HepG2 (cell line): ENCODE measurements around the gene CDSN. TPM values are rescaled to one million over a fixed set of nuclear protein-coding genes. Genes with fewer than 3 reads are reported as not detected.

Source experiments
- ATAC-seq: fragments of 200-7000 bp; cut with Tn5 transposase; 3 replicates; pipeline ENCODE4 v1.9.1; 2020; ENCODE audit warnings: mild to moderate bottlenecking, moderate library complexity
- BruUV-seq: library from RNA; stranded (reverse); fragments of 400-500 nt; replicated peaks from 2 replicates; lab custom pipeline; 2021; lab: Mats Ljungman, UMichigan
- CTCF ChIA-PET: fragments of 300-600 bp; formaldehyde crosslinking; extraction: SDS; loops from one replicate; lab custom pipeline; 2021; ENCODE audit warnings: low total read pairs, inconsistent platforms, low intra/inter-chr PET ratio; lab: Yijun Ruan, JAX
- POLR2A ChIA-PET: fragments of 350-600 bp; sonication (Branson Sonifier 250); formaldehyde crosslinking; loops from one replicate; lab custom pipeline; 2020; ENCODE audit warnings: antibody characterized with exemption, inconsistent platforms; lab: Yijun Ruan, JAX
- DNase-seq: peaks from one replicate; pipeline ENCODE4 v3.0.0-alpha.2; 2015; ENCODE audit warnings: low spot score
- FAIRE-seq: peaks from 3 replicates; lab custom pipeline; 2011; peaks lifted over from hg19 to GRCh38; lab: Jason Lieb, UNC
- H2AFZ ChIP-seq: one replicate; pipeline ENCODE4 v1.6.1; 2011; ENCODE audit warnings: low read length, inconsistent platforms
- H3K27ac ChIP-seq: fragments of 300-600 bp; 3 replicates; pipeline ENCODE4 v1.8.0; 2011; ENCODE audit warnings: mixed run types, mild to moderate bottlenecking, mixed read lengths, low read length, inconsistent platforms; ENCODE audit not compliant: insufficient read depth; ENCODE audit errors: extremely low read length
- H3K27me3 ChIP-seq, 2 experiments: fragments of 200-600 bp in 1 of 2; 2 replicates in 1 of 2; 3 replicates in 1 of 2; pipeline versions ENCODE4 v1.6.0 to v1.8.0; 2011; ENCODE audit warnings: low read length in 2 of 2, mild to moderate bottlenecking in 2 of 2, moderate library complexity in 2 of 2, inconsistent platforms in 1 of 2; ENCODE audit not compliant: insufficient read depth in 2 of 2, control insufficient read depth in 1 of 2
- H3K36me3 ChIP-seq, 2 experiments: fragments of 200-600 bp in 1 of 2; replicated peaks in 1 of 2; 2 replicates in 1 of 2; 3 replicates in 1 of 2; pipeline versions ENCODE4 v1.5.1 to v1.8.0; 2011; ENCODE audit warnings: low read length in 2 of 2, inconsistent platforms in 1 of 2; ENCODE audit not compliant: insufficient read depth in 2 of 2, control insufficient read depth in 1 of 2
- H3K4me1 ChIP-seq: 2 replicates; pipeline ENCODE4 v1.5.1; 2012; ENCODE audit warnings: low read length, inconsistent platforms; ENCODE audit not compliant: insufficient read depth
- H3K4me2 ChIP-seq: 2 replicates; pipeline ENCODE4 v1.6.0; 2011; ENCODE audit warnings: low read depth, low read length, inconsistent platforms
- H3K4me3 ChIP-seq, 3 experiments: fragments of 200-600 bp in 1 of 3; sonication (generic), shearing (Covaris generic) in 1 of 3; replicated peaks in 1 of 3; 2 replicates each; pipeline ENCODE4 v1.5.1; 2011 to 2016; ENCODE audit warnings: low read length in 3 of 3, inconsistent platforms in 2 of 3, low read depth in 2 of 3, mild to moderate bottlenecking in 2 of 3, control low read depth in 1 of 3, mixed read lengths in 1 of 3; ENCODE audit not compliant: insufficient read depth in 1 of 3
- H3K79me2 ChIP-seq: one replicate; pipeline ENCODE4 v1.6.1; 2011; ENCODE audit warnings: low read length, inconsistent platforms; ENCODE audit not compliant: insufficient read depth
- H3K9ac ChIP-seq: 2 replicates; pipeline ENCODE4 v1.6.0; 2011; ENCODE audit warnings: mild to moderate bottlenecking, low read depth, low read length, inconsistent platforms; ENCODE audit not compliant: insufficient read depth
- H3K9me3 ChIP-seq: 2 replicates; pipeline ENCODE4 v1.5.1; 2012; ENCODE audit warnings: mild to moderate bottlenecking, low read length
- H4K20me1 ChIP-seq: 2 replicates; pipeline ENCODE4 v1.6.0; 2011; ENCODE audit warnings: inconsistent platforms, mild to moderate bottlenecking, low read length, moderate library complexity; ENCODE audit not compliant: insufficient read depth
- ATF3 ChIP-seq: sonication (generic); formaldehyde crosslinking; IDR thresholded peaks from 2 replicates; pipeline ENCODE4 v1.4.0; 2020; ENCODE audit warnings: missing genetic modification reagents
- CEBPB ChIP-seq: IDR thresholded peaks from 2 replicates; pipeline ENCODE4 v1.6.1; 2011; ENCODE audit warnings: low read depth, low read length, improper control_type of control experiment, borderline replicate concordance
- GRHL1 ChIP-seq: sonication (generic); formaldehyde crosslinking; conservative IDR thresholded peaks from 2 replicates; pipeline ENCODE4 v1.8.0; 2022; ENCODE audit warnings: missing genetic modification reagents
- IKZF4 ChIP-seq: sonication (generic); formaldehyde crosslinking; IDR thresholded peaks from 2 replicates; pipeline ENCODE4 v1.5.1; 2020; ENCODE audit warnings: borderline replicate concordance, mild to moderate bottlenecking, low read depth, missing genetic modification reagents; ENCODE audit errors: not compliant biosample characterization
- MTA1 ChIP-seq: sonication (generic); formaldehyde crosslinking; IDR thresholded peaks from 2 replicates; pipeline ENCODE4 v1.4.0; 2020; ENCODE audit warnings: missing genetic modification reagents, mild to moderate bottlenecking, borderline replicate concordance
- PHF21A ChIP-seq: sonication (generic); formaldehyde crosslinking; IDR thresholded peaks from 2 replicates; pipeline ENCODE4 v1.5.0; 2020; ENCODE audit warnings: mild to moderate bottlenecking, missing genetic modification reagents
- SSRP1 ChIP-seq: IDR thresholded peaks from 2 replicates; pipeline ENCODE4 v1.6.1; 2016; ENCODE audit warnings: control low read depth
- WGBS: methylation state at CpG from one replicate; pipeline ENCODE4 v1.1.6; 2017; ENCODE audit warnings: low lambda C conversion rate; 5-methylcytosine and 5-hydroxymethylcytosine counted together
- in situ Hi-C: cut with HindIII; loops from 2 replicates; pipeline ENCODE4 v1.10.0; 2017; ENCODE audit warnings: low pct_unique_long_range_greater_than_20kb; ENCODE audit not compliant: extremely low pct_ligation_motif_present
- intact Hi-C: fragments of 100-400 bp; cut with micrococcal nuclease; formaldehyde crosslinking; loops from one replicate; pipeline ENCODE4 v1.10.0; 2022; ENCODE audit not compliant: unreplicated experiment
- polyA plus RNA-seq, 8 experiments: library from polyadenylated mRNA; depleted of rRNA in 3 of 8; stranded (reverse) in 7 of 8; unstranded in 1 of 8; fragments of >200 nt; fragmentation: Illumina TruSeq in 4 of 8; extraction: Trizol in 4 of 8; gene quantifications; 2 replicates each; pipeline versions ENCODE4 v1.2.1 to v1.2.3, GENCODE V29; 2011 to 2016; ENCODE audit warnings: low read depth in 4 of 8, missing spikeins in 1 of 8, mixed read lengths in 1 of 8; ENCODE audit not compliant: insufficient read depth in 1 of 8
- total RNA-seq, 5 experiments: library from RNA; depleted of rRNA; stranded (reverse); fragments of >200 nt; fragmentation: Illumina TruSeq; extraction: Trizol; gene quantifications; 2 replicates each; pipeline ENCODE4 v1.2.3, GENCODE V29; 2016; ENCODE audit warnings: low read depth in 1 of 5

Gene CDSN
- total and polyA plus RNA-seq, 2 of the 13 experiments (the other 11 are each of a cell fraction or from before 2014, with no cell fraction given) = not detected

- intact Hi-C loops = no loop called here
- Histone ChIP-seq H3K9me3 (no peaks in the 10 kb centered on the region), H3K36me3 (peaks cover 4 to 24% of the 10 kb centered on the region in 2 experiments; a peak in 4 of 5 replicates), H3K4me3 (no peak overlapping the region), H3K4me1 (no peaks in the 10 kb centered on the region), H3K4me2 (no peak overlapping the region), H3K27ac (no peak overlapping the region)
- BruUV-seq = no TSS peak
- in situ Hi-C loops = no loop called here
- CTCF ChIA-PET = no interaction called here
- DNase-seq = no peak
- whole genome bisulfite sequencing = 97% methylated on average over 10 of the region's 10 CpGs
- FAIRE-seq = no peak
- TF ChIP-seq MTA1 (CRISPR knock-in tag) = no peak
- TF ChIP-seq, all 625 proteins: peak for 0
- Histone ChIP-seq H3K9ac (no peak overlapping the region), H3K79me2 (no peaks in the 10 kb centered on the region), H3K27me3 (no peaks in the 10 kb centered on the region), H4K20me1 (no peaks in the 10 kb centered on the region), H2AFZ (no peak overlapping the region)
- ATAC-seq = no peak
- POLR2A ChIA-PET = interaction anchor here (0.9 kb wide), 1 partner anchor 42 kb away, joined by 3 read pairs; no protein-coding TSS in a partner anchor
Measured at GRCh38 chr6:31145386-31145785, 25.1 kb upstream of the CDSN start.

- ChIA-PET CTCF (no interaction called here), POLR2A (no interaction called here)
- Histone ChIP-seq H3K9ac (no peak overlapping the region), H3K27ac (no peak overlapping the region), H3K36me3 (peaks cover 4 to 20% of the 10 kb centered on the region in 2 experiments; a peak in 4 of 5 replicates), H3K4me2 (no peak overlapping the region), H4K20me1 (no peaks in the 10 kb centered on the region), H3K4me1 (no peaks in the 10 kb centered on the region), H2AFZ (no peak overlapping the region), H3K9me3 (no peaks in the 10 kb centered on the region), H3K4me3 (no peak overlapping the region), H3K79me2 (no peaks in the 10 kb centered on the region), H3K27me3 (no peaks in the 10 kb centered on the region)
- in situ Hi-C loops (no loop called here), intact Hi-C loops (no loop called here)
- BruUV-seq = no TSS peak
- FAIRE-seq (no peak), DNase-seq (no peak), ATAC-seq (no peak)
- no peak for TF ChIP-seq SSRP1 (CRISPR knock-in tag)
- TF ChIP-seq GRHL1 (CRISPR knock-in tag) = no peak
- no peak for TF ChIP-seq ATF3 (CRISPR knock-in tag)
- TF ChIP-seq CEBPB = no peak
- no peak for TF ChIP-seq IKZF4 (CRISPR knock-in tag)
- no peak for TF ChIP-seq PHF21A (CRISPR knock-in tag)
- 80% methylated on average over 11 of the region's 11 CpGs for WGBS
Measured at GRCh38 chr6:31144970-31145340, 24.7 kb upstream of the CDSN start.
